Muscle layer of duodenum (tissue), 2 donors: ENCODE results near the gene FAM186B.

Experiments used
- H3K27ac ChIP-seq: one replicate; pipeline ENCODE4 v1.7.0; 2013; ENCODE audit warnings: mild to moderate bottlenecking, low read length
- H3K27me3 ChIP-seq: one replicate; pipeline ENCODE4 v1.7.0; 2013; ENCODE audit warnings: low read depth, mild to moderate bottlenecking, control low read depth, low read length
- H3K36me3 ChIP-seq, 2 donors: one replicate each; pipeline ENCODE4 v1.7.0; 2013; ENCODE audit warnings: low read length in 2 of 2, control low read depth in 1 of 2, mild to moderate bottlenecking in 1 of 2; ENCODE audit not compliant: insufficient read depth in 2 of 2, control insufficient read depth in 1 of 2
- H3K4me1 ChIP-seq, 2 donors: one replicate each; pipeline ENCODE4 v1.7.0; 2013; ENCODE audit warnings: low read length in 2 of 2, mild to moderate bottlenecking in 2 of 2, control low read depth in 1 of 2, moderate library complexity in 1 of 2; ENCODE audit not compliant: insufficient read depth in 2 of 2, control insufficient read depth in 1 of 2
- H3K4me3 ChIP-seq, 2 donors: one replicate each; pipeline ENCODE4 v1.7.0; 2013; ENCODE audit warnings: low read length in 2 of 2, low read depth in 1 of 2, mild to moderate bottlenecking in 1 of 2
- H3K9me3 ChIP-seq, 2 donors: one replicate each; pipeline ENCODE4 v1.7.0; 2013; ENCODE audit warnings: low read length in 2 of 2, control low read depth in 1 of 2, mild to moderate bottlenecking in 1 of 2; ENCODE audit not compliant: control insufficient read depth in 1 of 2
- donor health status: healthy.

FAM186B gene

GRCh38 chr12:49539406-49540228, 65.8 kb downstream of the FAM186B start:
- no peak overlapping the region for H3K4me3 ChIP-seq
- H3K9me3 ChIP-seq: no peaks in the 10 kb centered on the region
- peaks cover 3 to 16% of the 10 kb centered on the region in 2 donors for H3K4me1 ChIP-seq
- H3K27me3 ChIP-seq: peaks cover 18% of the 10 kb centered on the region
- H3K36me3 ChIP-seq: no peaks in the 10 kb centered on the region
- no peak overlapping the region for H3K27ac ChIP-seq

GRCh38 chr12:49538510-49539403, 66.7 kb downstream of the FAM186B start, which contains the start of gene KCNH3:
KCNH3 (plus strand) TSS chr12:49539030; CDS start chr12:49539417, 387 bp downstream.
- Histone ChIP-seq H3K4me1 (peaks cover 3 to 16% of the 10 kb centered on the region in 2 donors), H3K27ac (no peak within 1 kb of the TSS), H3K27me3 (peaks cover 18% of the 10 kb centered on the region), H3K4me3 (peak within 1 kb of the TSS; percentile 50 to 67), H3K36me3 (no peaks in the 10 kb centered on the region), H3K9me3 (no peaks in the 10 kb centered on the region)

GRCh38 chr12:49537752-49538509, 67.5 kb downstream of the FAM186B start:
- H3K27me3 ChIP-seq: peaks cover 18% of the 10 kb centered on the region
- no peaks in the 10 kb centered on the region for H3K9me3 ChIP-seq
- no peak overlapping the region for H3K27ac ChIP-seq
- peaks cover 3 to 16% of the 10 kb centered on the region in 2 donors for H3K4me1 ChIP-seq
- peak overlapping the region; percentile 50 to 67 for H3K4me3 ChIP-seq
- no peaks in the 10 kb centered on the region for H3K36me3 ChIP-seq
